ENCODE data around the gene ST6GALNAC1.
"Not testable (repeated sequence)": the region's sequence is repeated elsewhere in the genome, so short reads cannot be mapped to it uniquely, and the experiment has no call there.

ST6GALNAC1 gene

DNA sequence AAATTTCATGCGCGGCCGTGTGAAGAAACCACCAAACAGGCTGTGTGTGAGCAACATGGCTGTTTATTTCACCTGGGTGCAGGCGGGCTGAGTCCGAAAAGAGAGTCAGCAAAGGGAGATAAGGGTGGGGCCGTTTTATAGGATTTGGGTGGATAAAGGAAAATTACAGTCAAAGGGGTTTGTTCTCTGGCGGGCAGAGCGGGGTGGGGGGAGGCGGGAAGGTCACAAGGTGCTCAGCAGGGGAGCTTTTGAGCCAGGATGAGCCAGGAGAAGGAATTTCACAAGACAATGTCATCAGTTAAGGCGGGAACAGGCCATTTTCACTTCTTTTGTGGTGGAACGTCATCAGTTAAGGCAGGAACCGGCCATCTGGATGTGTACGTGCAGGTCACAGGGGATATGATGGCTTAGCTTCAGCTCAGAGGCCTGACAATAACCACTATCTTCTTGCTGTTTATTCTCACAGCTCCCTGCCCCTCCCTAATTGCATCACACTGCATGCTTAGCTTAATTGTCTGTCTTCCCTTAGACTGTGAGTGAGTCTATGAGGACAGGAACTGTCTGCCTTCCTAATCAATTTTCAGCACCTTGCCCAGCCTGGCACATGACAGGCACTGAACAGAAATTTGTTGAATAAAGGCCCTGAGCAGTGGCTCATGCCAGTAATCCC lies 32.3 kb downstream of the ST6GALNAC1 start:
- not testable (repeated sequence) for DNase-seq

GRCh38 chr17:76606685-76607084 lies 36.9 kb downstream of the ST6GALNAC1 start:
- DNase-seq: not testable (repeated sequence)

- DNase-seq: no peak
Measured at GRCh38 chr17:76601065-76601464, 42.5 kb downstream of the ST6GALNAC1 start.

- peak; percentile 25 for DNase-seq
Measured at GRCh38 chr17:76599694-76600460, 43.7 kb downstream of the ST6GALNAC1 start.

- DNase-seq: no peak
Measured at GRCh38 chr17:76598004-76598439, 45.5 kb downstream of the ST6GALNAC1 start.

GRCh38 chr17:76597156-76598003 lies 46.2 kb downstream of the ST6GALNAC1 start:
- no peak for DNase-seq

DNA sequence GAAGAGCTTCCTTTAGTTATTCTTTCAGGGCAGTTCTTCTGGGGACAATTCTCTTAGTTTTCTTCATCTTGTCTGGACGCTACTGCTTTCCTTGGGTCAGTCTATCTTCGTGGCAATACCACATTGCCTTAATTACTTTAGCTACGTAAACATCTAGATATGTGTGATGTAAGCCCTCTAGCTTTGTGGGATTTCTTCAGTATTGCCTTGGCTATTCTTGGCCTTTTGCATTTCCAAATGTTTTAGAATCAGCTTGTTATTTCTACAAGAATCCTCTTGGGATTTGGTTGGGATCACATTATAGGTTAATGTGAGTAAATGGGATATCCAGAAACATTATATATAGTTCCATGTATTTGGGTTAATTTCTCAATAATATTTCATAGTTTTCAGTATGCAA lies 48.9 kb downstream of the ST6GALNAC1 start:
- no peak for DNase-seq

DNA sequence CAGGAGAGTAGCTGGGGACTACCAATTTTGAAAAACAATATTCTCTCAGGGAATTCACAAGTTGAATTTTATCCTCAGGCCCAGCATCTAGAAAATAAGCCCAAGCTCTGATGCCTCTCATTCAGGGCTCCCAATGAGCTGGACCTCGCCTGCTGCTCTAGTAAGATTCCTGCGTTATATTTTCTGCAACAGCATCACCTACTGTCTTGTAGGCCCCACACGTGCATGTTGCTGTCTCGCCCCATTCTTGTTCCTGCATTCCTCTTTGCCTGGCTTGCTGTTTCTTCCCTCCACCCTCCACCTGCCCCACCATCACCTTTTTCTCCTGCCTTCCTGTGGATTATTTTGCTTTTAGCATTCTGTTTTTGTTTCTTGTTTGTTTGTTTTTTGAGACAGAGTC lies 49.6 kb downstream of the ST6GALNAC1 start:
- DNase-seq: no peak

- no peak for DNase-seq
Measured at GRCh38 chr17:76593384-76593826, 50.2 kb downstream of the ST6GALNAC1 start.

- DNase-seq: no peak
Measured at GRCh38 chr17:76588182-76588581, 55.4 kb downstream of the ST6GALNAC1 start.

- no peak for DNase-seq
Measured at GRCh38 chr17:76586741-76587487, 56.6 kb downstream of the ST6GALNAC1 start.

DNA sequence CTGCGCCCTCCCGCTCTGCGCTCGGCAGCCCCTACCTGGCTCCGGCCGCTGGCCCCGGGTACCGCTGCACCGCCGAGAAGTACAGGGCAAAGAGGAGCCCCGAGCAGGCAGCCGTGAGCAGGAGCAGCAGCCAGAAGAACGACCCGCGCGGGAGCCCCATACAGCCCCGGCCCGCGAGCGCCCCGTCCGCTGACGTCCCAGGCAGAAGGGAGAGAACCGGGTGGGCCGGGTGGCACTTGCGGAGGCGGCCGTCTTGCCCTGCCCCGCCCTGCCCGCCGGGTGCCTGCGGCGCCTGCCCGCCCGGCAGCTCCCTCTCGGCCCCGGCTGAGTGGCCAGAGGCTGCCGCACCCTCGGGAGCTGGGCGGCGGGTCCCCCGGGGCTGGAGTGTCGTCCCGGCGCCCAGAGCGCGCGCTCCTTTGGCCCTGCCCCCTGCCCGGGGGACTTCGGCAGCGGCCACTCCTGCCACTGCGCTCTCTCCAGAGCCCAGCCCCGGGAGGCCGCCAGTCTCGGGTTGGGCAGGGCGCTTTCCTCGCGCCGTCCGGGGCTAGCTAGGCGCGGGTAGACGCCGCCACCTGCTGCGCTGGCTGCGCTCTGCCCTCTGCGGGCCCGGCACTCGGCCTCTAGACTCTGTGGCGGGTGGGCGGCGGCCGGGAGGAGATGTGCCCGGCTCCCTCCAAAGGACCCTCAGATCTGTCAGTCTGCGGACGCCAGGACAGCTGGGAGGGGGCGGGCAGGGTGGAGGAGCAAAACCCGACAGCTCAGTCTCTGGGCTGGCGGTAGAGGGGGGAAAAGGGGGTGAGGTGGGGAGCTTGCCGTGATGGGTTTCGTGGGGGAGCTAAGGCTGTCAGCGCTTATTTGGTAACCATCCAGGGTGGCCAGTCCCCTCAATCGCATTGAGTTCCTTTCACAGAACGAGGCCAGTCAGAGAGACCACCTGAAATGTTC lies 57.6 kb downstream of the ST6GALNAC1 start, which contains the start of gene ST6GALNAC2:
Gene ST6GALNAC2 (minus strand): TSS at position 212 of the 945 bp plus-strand sequence. CDS start 52 bp downstream, at position 160.
- DNase-seq: peak; percentile 23

DNA sequence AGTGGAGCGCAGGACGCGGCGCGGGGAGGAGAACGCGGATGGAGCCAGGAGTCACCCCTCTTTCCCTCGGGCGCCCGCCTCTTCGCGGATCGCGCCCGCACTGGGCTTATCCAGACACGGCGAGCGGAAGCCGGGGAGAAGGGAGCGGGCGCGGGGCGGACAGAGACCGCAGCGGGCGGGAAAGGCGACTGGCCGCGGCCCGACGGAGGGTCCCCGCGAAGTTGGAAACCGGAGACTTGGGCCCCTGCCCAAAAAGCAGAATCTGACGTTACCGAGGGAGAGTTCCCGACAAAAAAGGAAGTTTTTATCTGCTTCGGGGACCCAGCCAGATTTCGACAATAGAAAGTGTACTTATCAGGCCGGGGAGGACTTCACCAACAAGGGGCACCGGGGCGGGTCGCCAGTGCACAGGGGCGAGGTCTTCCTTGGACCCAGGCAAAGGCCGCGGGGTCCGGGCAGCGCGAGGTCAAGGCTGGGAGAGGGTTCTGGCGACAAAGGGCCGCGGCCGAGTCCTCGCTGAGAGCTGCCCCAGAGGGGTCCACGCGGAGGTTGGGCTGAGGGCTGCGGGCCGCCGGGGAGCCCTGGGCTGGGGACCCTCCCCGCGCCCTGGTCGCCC lies 58.4 kb downstream of the ST6GALNAC1 start:
- DNase-seq: no peak

- DNase-seq: no peak
Measured at GRCh38 chr17:76584427-76585032, 59.0 kb downstream of the ST6GALNAC1 start.

- no peak for DNase-seq
Measured at GRCh38 chr17:76582660-76583059, 60.9 kb downstream of the ST6GALNAC1 start.

- DNase-seq: no peak
Measured at GRCh38 chr17:76581515-76581914, 62.0 kb downstream of the ST6GALNAC1 start.

GRCh38 chr17:76579281-76579680 lies 64.3 kb downstream of the ST6GALNAC1 start:
- peak; percentile 33 for DNase-seq

DNA sequence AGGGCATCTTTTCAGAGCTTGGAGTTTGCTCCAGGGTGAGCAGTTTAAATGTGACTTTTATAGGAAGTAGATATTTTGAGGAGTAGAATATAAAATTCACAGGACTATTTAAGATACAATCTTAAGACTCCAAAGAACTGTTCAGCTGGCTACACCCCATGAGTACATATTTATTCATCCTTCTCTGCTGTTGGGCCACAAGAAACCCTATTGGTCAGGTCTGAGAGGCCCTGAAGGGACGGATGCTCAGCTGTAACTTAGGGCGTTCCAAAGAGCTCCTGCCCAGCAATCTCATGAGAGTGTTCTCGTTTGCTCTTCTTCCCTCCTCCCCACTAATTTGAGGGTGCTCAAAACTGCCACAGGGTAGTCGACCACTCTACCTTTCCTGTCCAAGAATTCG lies 65.2 kb downstream of the ST6GALNAC1 start:
- DNase-seq: no peak

GRCh38 chr17:76577876-76578275 lies 65.7 kb downstream of the ST6GALNAC1 start:
- DNase-seq: no peak

DNA sequence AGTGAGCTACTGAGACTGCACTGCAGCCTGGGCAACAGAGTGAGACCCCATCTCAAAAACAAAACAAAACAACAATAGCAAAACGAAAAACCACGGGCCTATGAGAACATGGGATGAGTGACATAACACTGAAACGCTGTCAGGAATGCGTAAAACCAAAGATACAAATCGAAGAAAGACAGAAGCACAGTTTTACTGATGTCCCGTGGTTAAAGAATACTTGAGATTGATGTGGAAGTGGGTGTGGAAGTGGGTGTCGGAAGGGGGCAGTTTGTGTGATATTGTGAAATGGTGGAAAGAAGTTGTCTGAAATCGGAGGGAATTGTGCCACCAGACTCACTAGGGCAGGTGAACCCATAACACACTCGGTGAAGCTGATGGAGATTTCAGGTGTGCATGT lies 67.4 kb downstream of the ST6GALNAC1 start:
- no peak for DNase-seq

Measured in GDM1 (cell line).